HepG2 (cell line): Measurements from ENCODE around the gene ITPK1. TPM values are rescaled to one million over a fixed set of nuclear protein-coding genes. Genes with fewer than 3 reads are reported as not detected.

Experiments
- MYC ChIP-seq: sonication (generic); formaldehyde crosslinking; IDR thresholded peaks from 2 replicates; pipeline ENCODE4 v1.9.0; 2021; ENCODE audit warnings: missing genetic modification reagents, borderline replicate concordance
- RARG ChIP-seq: sonication (generic); formaldehyde crosslinking; IDR thresholded peaks from 2 replicates; pipeline ENCODE4 v1.4.0; 2020; ENCODE audit warnings: low read depth, mild to moderate bottlenecking, missing genetic modification reagents
- SATB2 ChIP-seq: sonication (generic); formaldehyde crosslinking; IDR thresholded peaks from 2 replicates; pipeline ENCODE4 v1.5.0; 2020; ENCODE audit warnings: missing genetic modification reagents
- SRY ChIP-seq: sonication (generic); formaldehyde crosslinking; IDR thresholded peaks from 2 replicates; pipeline ENCODE4 v1.8.0; 2022; ENCODE audit warnings: mild to moderate bottlenecking, missing genetic modification reagents
- ZFP90 ChIP-seq: sonication (generic); formaldehyde crosslinking; IDR thresholded peaks from 2 replicates; pipeline ENCODE4 v1.8.0; 2022; ENCODE audit warnings: missing genetic modification reagents, mild to moderate bottlenecking, inconsistent platforms, borderline replicate concordance
- ZNF331 ChIP-seq: sonication (generic); formaldehyde crosslinking; IDR thresholded peaks from 2 replicates; pipeline ENCODE4 v1.4.0; 2020; ENCODE audit warnings: missing genetic modification reagents
- ZNF607 ChIP-seq: sonication (generic); formaldehyde crosslinking; IDR thresholded peaks from 2 replicates; pipeline ENCODE4 v1.5.1; 2020; ENCODE audit warnings: missing genetic modification reagents, mild to moderate bottlenecking, borderline replicate concordance
- polyA plus RNA-seq, 8 experiments: library from polyadenylated mRNA; depleted of rRNA in 3 of 8; stranded (reverse) in 7 of 8; unstranded in 1 of 8; fragments of >200 nt; fragmentation: Illumina TruSeq in 4 of 8; extraction: Trizol in 4 of 8; gene quantifications; 2 replicates each; pipeline versions ENCODE4 v1.2.1 to v1.2.3, GENCODE V29; 2011 to 2016; ENCODE audit warnings: low read depth in 4 of 8, missing spikeins in 1 of 8, mixed read lengths in 1 of 8; ENCODE audit not compliant: insufficient read depth in 1 of 8
- total RNA-seq, 5 experiments: library from RNA; depleted of rRNA; stranded (reverse); fragments of >200 nt; fragmentation: Illumina TruSeq; extraction: Trizol; gene quantifications; 2 replicates each; pipeline ENCODE4 v1.2.3, GENCODE V29; 2016; ENCODE audit warnings: low read depth in 1 of 5
- TF ChIP-seq, protein P1 (sequence below): sonication (generic); formaldehyde crosslinking; IDR thresholded peaks from 2 replicates; pipeline ENCODE4 v1.4.0; 2020; ENCODE audit warnings: missing genetic modification reagents
- TF ChIP-seq, protein P2 (sequence below): sonication (generic); formaldehyde crosslinking; IDR thresholded peaks from 2 replicates; pipeline ENCODE4 v1.5.1; 2020; ENCODE audit warnings: mild to moderate bottlenecking, missing genetic modification reagents, borderline replicate concordance
- TF ChIP-seq, protein P3 (sequence below): sonication (generic); formaldehyde crosslinking; IDR thresholded peaks from 2 replicates; pipeline ENCODE4 v1.9.0; 2022; ENCODE audit warnings: low read depth, missing genetic modification reagents
- TF ChIP-seq, protein P4 (sequence below): sonication (generic); formaldehyde crosslinking; IDR thresholded peaks from 2 replicates; pipeline ENCODE4 v1.4.0; 2020; ENCODE audit warnings: missing genetic modification reagents, borderline replicate concordance
- TF ChIP-seq, protein P5 (sequence below): sonication (generic); formaldehyde crosslinking; IDR thresholded peaks from 2 replicates; pipeline ENCODE4 v1.4.0; 2020; ENCODE audit warnings: missing genetic modification reagents, borderline replicate concordance
- TF ChIP-seq, protein P6 (sequence below): sonication (generic); formaldehyde crosslinking; IDR thresholded peaks from 2 replicates; pipeline ENCODE4 v1.9.0; 2021; ENCODE audit warnings: missing genetic modification reagents, mild to moderate bottlenecking, borderline replicate concordance

Gene ITPK1
- total and polyA plus RNA-seq, 2 of the 13 experiments (the other 11 are each of a cell fraction or from before 2014, with no cell fraction given): 20.5 to 47.5 TPM

DNA sequence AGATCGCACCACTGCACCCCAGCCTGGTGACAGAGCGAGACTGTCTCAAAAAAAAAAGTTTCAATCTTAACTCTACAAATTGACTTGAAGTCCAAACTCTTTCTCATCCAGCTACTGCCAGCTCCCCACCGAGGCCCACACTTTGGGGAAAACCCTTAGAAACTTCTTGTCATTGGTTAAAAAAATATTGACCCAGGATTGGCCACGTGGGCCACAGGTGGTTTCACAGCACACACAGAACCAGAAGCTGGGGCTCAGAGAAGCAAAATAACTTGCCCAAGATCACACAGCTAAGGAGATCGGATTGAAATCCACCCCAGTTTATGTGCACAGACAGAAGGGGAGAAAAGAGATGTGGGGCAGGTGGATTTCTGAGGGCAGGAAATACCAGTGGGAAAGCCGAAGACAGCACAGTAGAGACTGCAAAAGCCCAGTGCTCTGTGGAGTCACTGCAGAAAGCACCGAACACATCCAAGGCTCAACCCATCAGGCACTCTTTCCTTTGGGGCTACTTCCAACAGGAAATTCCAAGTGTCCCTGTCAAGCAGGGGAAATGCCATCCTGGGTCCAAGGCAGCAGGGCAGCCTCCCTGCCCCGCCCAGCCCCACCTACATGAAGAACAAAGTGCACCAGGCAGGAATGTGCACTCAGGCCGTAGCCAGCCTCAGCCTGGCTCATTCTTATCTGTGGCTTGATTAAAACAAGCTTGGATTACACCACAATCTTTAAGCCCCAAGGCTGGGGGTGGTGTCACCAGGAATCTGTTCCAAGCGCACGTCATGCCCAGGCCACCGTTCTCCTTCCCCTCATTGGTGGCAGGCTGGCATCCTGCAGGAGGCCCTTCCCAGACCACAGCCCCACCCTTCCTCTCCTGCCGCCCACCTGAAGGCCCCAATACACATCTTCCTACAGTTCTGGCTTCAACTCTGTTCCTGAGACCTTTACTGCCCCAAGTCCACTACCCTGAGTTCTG, 72.5 kb downstream of the ITPK1 start (continued):
- TF ChIP-seq, protein P1, sequence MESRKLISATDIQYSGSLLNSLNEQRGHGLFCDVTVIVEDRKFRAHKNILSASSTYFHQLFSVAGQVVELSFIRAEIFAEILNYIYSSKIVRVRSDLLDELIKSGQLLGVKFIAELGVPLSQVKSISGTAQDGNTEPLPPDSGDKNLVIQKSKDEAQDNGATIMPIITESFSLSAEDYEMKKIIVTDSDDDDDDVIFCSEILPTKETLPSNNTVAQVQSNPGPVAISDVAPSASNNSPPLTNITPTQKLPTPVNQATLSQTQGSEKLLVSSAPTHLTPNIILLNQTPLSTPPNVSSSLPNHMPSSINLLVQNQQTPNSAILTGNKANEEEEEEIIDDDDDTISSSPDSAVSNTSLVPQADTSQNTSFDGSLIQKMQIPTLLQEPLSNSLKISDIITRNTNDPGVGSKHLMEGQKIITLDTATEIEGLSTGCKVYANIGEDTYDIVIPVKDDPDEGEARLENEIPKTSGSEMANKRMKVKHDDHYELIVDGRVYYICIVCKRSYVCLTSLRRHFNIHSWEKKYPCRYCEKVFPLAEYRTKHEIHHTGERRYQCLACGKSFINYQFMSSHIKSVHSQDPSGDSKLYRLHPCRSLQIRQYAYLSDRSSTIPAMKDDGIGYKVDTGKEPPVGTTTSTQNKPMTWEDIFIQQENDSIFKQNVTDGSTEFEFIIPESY (CRISPR knock-in tag): no peak
- TF ChIP-seq SRY (CRISPR knock-in tag) (no peak), MYC (CRISPR knock-in tag) (peak; percentile 24; the same call in 1 of the 2 replicates), RARG (CRISPR knock-in tag) (no peak), SATB2 (no peak), ZNF607 (CRISPR knock-in tag) (no peak), ZNF331 (CRISPR knock-in tag) (0 out of 2 replicates have a peak, but pooled peaks have one; percentile 25), ZFP90 (CRISPR knock-in tag) (no peak)
- TF ChIP-seq, protein P2, sequence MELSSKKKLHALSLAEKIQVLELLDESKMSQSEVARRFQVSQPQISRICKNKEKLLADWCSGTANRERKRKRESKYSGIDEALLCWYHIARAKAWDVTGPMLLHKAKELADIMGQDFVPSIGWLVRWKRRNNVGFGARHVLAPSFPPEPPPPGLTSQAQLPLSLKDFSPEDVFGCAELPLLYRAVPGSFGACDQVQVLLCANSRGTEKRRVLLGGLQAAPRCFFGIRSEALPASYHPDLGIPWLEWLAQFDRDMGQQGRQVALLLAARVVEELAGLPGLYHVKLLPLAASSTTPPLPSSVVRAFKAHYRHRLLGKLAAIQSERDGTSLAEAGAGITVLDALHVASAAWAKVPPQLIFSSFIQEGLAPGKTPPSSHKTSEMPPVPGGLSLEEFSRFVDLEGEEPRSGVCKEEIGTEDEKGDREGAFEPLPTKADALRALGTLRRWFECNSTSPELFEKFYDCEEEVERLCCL: no peak
- TF ChIP-seq, protein P3, sequence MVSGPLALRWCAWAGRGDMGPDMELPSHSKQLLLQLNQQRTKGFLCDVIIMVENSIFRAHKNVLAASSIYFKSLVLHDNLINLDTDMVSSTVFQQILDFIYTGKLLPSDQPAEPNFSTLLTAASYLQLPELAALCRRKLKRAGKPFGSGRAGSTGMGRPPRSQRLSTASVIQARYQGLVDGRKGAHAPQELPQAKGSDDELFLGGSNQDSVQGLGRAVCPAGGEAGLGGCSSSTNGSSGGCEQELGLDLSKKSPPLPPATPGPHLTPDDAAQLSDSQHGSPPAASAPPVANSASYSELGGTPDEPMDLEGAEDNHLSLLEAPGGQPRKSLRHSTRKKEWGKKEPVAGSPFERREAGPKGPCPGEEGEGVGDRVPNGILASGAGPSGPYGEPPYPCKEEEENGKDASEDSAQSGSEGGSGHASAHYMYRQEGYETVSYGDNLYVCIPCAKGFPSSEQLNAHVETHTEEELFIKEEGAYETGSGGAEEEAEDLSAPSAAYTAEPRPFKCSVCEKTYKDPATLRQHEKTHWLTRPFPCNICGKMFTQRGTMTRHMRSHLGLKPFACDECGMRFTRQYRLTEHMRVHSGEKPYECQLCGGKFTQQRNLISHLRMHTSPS (CRISPR knock-in tag): peak; percentile 75; the same call in 1 of the 2 replicates
- TF ChIP-seq, protein P4, sequence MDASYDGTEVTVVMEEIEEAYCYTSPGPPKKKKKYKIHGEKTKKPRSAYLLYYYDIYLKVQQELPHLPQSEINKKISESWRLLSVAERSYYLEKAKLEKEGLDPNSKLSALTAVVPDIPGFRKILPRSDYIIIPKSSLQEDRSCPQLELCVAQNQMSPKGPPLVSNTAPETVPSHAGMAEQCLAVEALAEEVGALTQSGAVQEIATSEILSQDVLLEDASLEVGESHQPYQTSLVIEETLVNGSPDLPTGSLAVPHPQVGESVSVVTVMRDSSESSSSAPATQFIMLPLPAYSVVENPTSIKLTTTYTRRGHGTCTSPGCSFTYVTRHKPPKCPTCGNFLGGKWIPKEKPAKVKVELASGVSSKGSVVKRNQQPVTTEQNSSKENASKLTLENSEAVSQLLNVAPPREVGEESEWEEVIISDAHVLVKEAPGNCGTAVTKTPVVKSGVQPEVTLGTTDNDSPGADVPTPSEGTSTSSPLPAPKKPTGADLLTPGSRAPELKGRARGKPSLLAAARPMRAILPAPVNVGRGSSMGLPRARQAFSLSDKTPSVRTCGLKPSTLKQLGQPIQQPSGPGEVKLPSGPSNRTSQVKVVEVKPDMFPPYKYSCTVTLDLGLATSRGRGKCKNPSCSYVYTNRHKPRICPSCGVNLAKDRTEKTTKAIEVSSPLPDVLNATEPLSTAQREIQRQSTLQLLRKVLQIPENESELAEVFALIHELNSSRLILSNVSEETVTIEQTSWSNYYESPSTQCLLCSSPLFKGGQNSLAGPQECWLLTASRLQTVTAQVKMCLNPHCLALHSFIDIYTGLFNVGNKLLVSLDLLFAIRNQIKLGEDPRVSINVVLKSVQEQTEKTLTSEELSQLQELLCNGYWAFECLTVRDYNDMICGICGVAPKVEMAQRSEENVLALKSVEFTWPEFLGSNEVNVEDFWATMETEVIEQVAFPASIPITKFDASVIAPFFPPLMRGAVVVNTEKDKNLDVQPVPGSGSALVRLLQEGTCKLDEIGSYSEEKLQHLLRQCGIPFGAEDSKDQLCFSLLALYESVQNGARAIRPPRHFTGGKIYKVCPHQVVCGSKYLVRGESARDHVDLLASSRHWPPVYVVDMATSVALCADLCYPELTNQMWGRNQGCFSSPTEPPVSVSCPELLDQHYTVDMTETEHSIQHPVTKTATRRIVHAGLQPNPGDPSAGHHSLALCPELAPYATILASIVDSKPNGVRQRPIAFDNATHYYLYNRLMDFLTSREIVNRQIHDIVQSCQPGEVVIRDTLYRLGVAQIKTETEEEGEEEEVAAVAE (CRISPR knock-in tag): no peak
- TF ChIP-seq, protein P5, sequence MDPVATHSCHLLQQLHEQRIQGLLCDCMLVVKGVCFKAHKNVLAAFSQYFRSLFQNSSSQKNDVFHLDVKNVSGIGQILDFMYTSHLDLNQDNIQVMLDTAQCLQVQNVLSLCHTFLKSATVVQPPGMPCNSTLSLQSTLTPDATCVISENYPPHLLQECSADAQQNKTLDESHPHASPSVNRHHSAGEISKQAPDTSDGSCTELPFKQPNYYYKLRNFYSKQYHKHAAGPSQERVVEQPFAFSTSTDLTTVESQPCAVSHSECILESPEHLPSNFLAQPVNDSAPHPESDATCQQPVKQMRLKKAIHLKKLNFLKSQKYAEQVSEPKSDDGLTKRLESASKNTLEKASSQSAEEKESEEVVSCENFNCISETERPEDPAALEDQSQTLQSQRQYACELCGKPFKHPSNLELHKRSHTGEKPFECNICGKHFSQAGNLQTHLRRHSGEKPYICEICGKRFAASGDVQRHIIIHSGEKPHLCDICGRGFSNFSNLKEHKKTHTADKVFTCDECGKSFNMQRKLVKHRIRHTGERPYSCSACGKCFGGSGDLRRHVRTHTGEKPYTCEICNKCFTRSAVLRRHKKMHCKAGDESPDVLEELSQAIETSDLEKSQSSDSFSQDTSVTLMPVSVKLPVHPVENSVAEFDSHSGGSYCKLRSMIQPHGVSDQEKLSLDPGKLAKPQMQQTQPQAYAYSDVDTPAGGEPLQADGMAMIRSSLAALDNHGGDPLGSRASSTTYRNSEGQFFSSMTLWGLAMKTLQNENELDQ (CRISPR knock-in tag): no peak
- TF ChIP-seq, protein P6, sequence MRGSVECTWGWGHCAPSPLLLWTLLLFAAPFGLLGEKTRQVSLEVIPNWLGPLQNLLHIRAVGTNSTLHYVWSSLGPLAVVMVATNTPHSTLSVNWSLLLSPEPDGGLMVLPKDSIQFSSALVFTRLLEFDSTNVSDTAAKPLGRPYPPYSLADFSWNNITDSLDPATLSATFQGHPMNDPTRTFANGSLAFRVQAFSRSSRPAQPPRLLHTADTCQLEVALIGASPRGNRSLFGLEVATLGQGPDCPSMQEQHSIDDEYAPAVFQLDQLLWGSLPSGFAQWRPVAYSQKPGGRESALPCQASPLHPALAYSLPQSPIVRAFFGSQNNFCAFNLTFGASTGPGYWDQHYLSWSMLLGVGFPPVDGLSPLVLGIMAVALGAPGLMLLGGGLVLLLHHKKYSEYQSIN (CRISPR knock-in tag): no peak
